ENCODE results near the gene TBX21.

TBX21 gene

DNA sequence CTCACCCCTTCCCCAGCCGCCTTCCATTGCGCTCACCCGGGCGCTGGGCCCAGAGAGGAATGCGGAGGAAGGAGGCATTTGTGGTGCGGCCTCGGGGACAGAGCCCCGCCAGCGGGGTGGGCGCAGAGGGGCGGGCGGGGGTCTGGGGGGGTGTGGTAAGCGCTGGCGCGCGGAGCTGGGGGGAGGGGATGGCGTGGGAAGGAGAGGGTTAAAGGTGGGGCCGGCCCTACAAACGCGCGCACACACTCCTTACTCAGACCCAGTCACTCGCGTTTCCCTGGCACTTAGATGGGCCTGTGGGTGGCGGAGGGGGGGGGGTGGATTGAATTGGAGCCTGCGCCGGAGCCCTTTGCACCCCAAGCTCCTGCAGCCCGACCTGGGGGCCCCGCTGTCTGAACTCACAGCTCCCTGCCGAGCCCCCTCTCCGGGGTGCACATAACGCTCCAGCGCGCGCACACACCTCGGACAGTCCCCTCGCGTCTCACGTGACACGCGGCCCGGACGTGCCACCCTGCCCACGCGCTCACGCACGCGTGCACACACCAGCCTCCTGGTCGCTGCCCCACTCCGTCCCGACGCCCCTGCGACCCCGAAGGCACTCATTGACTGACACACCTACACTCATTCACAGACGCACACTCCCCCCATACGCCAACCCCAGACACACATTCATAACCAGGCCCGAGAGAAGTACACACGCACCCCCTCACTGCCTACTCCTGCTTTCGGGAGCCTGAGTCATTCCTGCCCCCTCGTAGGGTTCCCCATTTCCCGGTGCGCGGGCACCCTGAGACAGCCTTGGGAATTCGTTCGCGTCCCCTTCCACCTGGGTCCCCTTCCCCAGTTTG is 38.2 kb upstream of the TBX21 start:
- no peak for TF ChIP-seq CTCF (IDR thresholded peaks at IDR 0.05; ENCODE audit: extremely low read depth, missing control alignments)
- peak; percentile 55 for DNase-seq (ENCODE audit: low spot score)

- TF ChIP-seq CTCF (IDR thresholded peaks at IDR 0.05; ENCODE audit: extremely low read depth, missing control alignments), result no peak
- DNase-seq (ENCODE audit: low spot score), result peak; percentile 19
These were observed 37.3 kb upstream of the TBX21 start for GRCh38 chr17:47695429-47696376.

DNA sequence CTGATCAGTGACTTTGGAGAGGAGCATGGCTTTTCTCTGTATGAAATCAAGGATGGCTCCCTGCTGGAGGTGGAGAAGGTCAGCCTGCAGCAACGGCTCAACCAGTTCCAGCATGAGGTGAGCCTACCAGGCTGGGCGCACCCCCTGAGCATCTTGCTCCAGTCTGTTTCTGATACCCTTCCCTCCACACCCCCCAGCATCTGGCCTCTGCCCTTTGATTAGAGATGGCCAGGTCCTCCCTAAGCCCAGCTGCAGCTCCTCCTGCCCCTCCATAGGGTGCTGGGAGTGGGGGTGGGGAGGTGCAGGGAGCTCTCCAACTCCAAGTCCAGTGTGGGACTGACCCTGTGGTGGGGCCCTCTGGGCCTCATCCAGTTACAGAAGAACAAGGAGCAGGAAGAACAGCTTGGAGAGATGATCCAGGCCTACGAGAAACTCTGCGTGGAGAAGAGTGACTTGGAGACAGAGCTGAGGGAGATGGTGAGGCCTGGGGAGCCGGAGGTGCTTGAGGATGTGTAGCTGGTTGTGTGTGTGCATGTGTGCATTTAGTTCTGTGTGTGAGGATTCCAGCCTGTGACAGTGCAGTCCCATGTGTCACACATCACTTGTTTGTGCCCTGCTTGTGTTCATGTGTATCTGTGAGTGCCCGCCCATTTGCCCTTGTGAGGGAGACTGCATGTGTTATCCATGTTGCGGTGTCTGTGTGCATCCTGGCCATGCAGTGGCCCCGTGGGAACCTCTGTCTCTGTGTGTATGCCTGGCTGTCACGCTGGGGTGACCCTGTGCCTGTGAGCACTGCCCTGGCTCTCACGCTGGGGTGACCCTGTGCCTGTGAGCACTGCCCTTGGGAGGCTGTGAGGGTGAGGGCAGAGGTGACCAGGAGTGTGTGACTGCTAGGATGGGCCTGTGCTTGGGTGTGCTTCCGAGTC is 36.1 kb upstream of the TBX21 start:
- peak; percentile 18 for DNase-seq (ENCODE audit: low spot score)
- no peak for TF ChIP-seq CTCF (IDR thresholded peaks at IDR 0.05; ENCODE audit: extremely low read depth, missing control alignments)

DNA sequence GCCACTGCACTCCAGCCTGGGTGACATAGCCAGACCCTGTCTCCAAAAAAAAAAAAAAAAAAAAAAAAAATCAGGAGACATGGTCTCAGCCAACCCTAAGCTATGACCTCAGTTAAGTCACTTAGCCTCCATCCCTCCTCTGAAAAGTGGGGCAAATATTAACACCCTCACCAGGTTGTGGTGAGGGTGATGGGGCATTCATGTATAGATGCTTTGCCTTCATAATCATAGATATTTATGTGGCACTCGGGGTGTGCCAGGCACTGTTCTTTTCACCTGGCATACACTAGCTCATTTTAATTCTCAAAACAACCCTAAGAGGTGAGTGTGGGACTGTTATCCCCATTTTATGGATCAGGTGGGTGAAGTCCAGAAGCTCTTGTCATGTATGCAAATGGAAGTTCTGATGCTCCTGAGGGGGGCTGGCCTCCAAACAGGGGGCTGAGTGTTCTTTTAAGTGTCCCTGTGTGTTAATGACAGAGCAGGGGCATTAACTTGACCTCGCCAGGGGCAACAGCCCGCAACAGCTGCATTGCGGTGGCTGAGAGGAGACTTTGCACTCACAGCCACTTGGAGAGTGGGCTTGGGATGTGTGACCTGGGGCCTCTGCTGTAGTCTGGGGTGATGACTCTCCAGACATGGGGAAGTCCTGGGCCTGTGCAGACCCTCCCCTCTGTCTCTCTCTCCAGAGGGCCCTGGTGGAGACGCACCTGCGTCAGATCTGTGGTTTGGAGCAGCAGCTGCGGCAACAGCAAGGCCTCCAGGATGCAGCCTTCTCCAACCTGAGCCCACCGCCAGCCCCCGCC is 34.9 kb upstream of the TBX21 start:
- DNase-seq (ENCODE audit: low spot score), result peak; percentile 10
- TF ChIP-seq CTCF (IDR thresholded peaks at IDR 0.05; ENCODE audit: extremely low read depth, missing control alignments), result no peak

DNA sequence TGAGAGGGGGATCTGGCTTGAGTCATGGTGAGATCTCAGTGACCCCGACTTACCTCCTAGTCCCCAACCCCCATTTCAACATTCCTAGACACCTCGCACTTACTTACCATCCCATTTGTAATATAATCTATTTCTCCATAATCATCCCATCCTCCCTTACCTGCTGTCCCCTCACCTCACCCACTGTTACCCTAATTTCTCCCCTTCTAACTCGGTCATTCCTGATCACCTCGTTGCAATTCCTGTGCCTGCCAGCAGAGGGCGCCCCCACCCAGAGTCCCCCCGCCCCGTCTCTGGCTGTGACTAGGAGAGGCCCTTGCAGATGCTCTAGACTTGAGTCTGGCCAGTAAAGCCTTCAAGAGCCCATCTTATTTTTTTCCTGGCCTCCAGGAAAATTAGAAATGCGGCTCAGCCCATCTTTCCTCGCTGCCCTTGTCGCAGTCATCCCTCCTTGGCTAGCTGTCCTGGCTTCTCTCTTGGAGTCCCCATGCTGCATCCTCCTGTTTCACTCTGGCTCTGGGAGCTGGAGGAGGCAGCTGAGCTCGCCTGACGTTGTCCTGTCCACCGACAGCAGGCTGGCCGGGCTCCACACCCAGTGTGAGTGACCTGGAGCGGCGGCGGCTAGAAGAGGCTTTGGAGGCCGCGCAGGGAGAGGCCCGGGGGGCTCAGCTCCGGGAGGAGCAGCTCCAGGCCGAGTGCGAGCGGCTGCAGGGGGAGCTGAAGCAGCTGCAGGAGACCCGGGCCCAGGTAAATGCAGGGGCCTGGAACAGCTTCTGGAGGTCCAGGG is 34.1 kb upstream of the TBX21 start:
- DNase-seq (ENCODE audit: low spot score), result peak; percentile 93
- peak; percentile 89 for TF ChIP-seq CTCF (IDR thresholded peaks at IDR 0.05; ENCODE audit: extremely low read depth, missing control alignments)

DNA sequence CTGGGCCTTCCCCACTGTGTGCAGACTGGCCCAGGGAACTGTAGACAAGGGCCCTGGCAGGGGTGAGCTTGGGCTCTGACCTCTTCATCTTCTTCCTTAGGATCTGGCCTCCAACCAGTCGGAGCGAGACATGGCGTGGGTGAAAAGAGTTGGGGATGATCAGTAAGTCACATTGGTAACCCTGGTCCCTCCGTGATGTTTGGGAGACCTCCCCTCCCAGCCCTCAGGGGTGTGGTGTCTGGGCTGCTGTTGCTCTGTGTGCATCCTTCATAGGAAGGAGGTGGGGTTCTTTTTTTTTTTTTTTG is 33.5 kb upstream of the TBX21 start:
- TF ChIP-seq CTCF (IDR thresholded peaks at IDR 0.05; ENCODE audit: extremely low read depth, missing control alignments), result no peak
- DNase-seq (ENCODE audit: low spot score), result no peak

All from GM20000 (cell line).